Mesenteric fat pad (tissue), 1 donor: ENCODE data around the gene DCC. TPM values are rescaled to one million over a fixed set of nuclear protein-coding genes. Genes with fewer than 3 reads are reported as not detected.
"Not testable (repeated sequence)": the region's sequence is repeated elsewhere in the genome, so short reads cannot be mapped to it uniquely, and the experiment has no call there.

Source experiments
- DNase-seq: peaks from one replicate; pipeline ENCODE4 v3.0.0-alpha.2; 2020; ENCODE audit warnings: low spot score
- total RNA-seq: library from RNA; stranded (reverse); fragmentation: NEBNext Ultra II Directional; extraction: Animal tissue kit (Norgen Biotek cat#: 25700); gene quantifications from one replicate; pipeline ENCODE4 v1.2.1, GENCODE V29; 2021
- donor health status: DM: yes; HTN: yes; CAD: no.

The DCC gene
- total RNA-seq, 1 donor from 2014 or later = 0.42 TPM

- DNase-seq = not testable (repeated sequence)
Observed at GRCh38 chr18:53468173-53468572, 1128.2 kb downstream of the DCC start.

GRCh38 chr18:53472546-53472945 is 1132.5 kb downstream of the DCC start:
- DNase-seq = no peak

GRCh38 chr18:53478155-53478554 is 1138.2 kb downstream of the DCC start:
- DNase-seq = no peak

- DNase-seq = no peak
Observed at GRCh38 chr18:53486296-53486695, 1146.3 kb downstream of the DCC start.

GRCh38 chr18:53489266-53489665 is 1149.3 kb downstream of the DCC start:
- DNase-seq = no peak

- no peak for DNase-seq
Observed at GRCh38 chr18:53490019-53490418, 1150.0 kb downstream of the DCC start.

GRCh38 chr18:53496028-53496427 is 1156.0 kb downstream of the DCC start:
- DNase-seq = no peak

- no peak for DNase-seq
Observed at GRCh38 chr18:53503914-53504441, 1164.0 kb downstream of the DCC start.

GRCh38 chr18:53508529-53508928 is 1168.5 kb downstream of the DCC start:
- no peak for DNase-seq

GRCh38 chr18:53509886-53510285 is 1169.9 kb downstream of the DCC start:
- no peak for DNase-seq

- DNase-seq = not testable (repeated sequence)
Observed at GRCh38 chr18:53511725-53512124, 1171.7 kb downstream of the DCC start.

- DNase-seq = no peak
Observed at GRCh38 chr18:53521068-53521467, 1181.1 kb downstream of the DCC start.

GRCh38 chr18:53526101-53526870 is 1186.3 kb downstream of the DCC start:
- no peak for DNase-seq

GRCh38 chr18:53527365-53527764 is 1187.4 kb downstream of the DCC start:
- DNase-seq = no peak

- DNase-seq = no peak
Observed at GRCh38 chr18:53531187-53531586, 1191.2 kb downstream of the DCC start.

GRCh38 chr18:53531896-53532295 is 1191.9 kb downstream of the DCC start:
- no peak for DNase-seq

- DNase-seq = no peak
Observed at GRCh38 chr18:53534203-53534602, 1194.2 kb downstream of the DCC start.

GRCh38 chr18:53534695-53535094 is 1194.7 kb downstream of the DCC start:
- no peak for DNase-seq

GRCh38 chr18:53536908-53537307 is 1196.9 kb downstream of the DCC start:
- DNase-seq = no peak

GRCh38 chr18:53541924-53542323 is 1201.9 kb downstream of the DCC start:
- DNase-seq = no peak

GRCh38 chr18:53543711-53544110 is 1203.7 kb downstream of the DCC start:
- no peak for DNase-seq

- no peak for DNase-seq
Observed at GRCh38 chr18:53544917-53545316, 1204.9 kb downstream of the DCC start.

GRCh38 chr18:53551868-53552426 is 1212.0 kb downstream of the DCC start:
- no peak for DNase-seq
